ENCODE data around the gene ABCG1.

The ABCG1 gene

DNA sequence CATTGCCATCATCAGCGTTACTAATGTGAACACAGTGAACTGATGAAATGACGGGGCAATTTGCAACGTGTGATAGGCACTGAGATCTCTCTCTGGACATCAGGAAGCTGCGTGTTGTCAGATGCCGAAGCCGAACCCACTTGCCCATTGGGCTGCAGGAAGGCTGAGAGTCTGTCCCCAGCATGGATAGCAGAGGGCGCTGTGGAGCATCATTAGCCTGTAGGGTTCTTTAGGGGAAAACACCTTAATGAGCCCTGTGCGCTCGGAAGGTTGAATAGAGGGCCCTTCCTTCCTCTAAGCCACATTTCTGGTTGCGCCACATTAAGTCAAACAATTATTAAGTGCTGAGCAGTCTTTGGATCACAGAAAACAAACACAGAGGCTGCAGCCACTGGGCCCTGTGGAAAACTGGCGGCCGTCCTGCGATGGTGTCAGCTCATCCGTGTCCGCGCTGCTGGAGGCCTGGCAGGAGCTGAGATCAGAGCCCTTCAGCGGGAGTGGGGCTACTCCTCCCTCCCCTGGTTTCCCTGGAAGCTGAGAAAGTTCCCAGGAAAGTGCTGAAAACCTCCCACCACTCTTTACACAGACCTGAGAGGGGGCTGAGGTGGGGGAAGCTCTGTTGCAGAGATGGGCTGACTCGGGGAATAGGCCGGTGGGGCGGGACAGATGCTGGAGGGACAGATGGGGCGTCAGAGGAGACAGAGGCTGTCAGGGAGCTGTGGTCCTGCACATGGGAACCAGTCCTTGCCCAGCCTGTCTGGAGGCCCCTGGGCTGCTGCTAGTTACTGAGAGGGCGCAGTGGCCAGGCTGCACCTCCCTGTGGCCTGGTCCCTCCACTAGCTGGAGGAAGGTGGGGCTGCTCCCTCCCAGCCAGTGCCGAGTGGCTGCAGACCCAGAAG lies 119.1 kb downstream of the ABCG1 start:
- no peaks in the 10 kb centered on the region for H3K27me3 ChIP-seq (ENCODE audit: control insufficient read depth, insufficient read depth, low read length, poor library complexity, severe bottlenecking)
- H3K27ac ChIP-seq (ENCODE audit: insufficient read depth, low read depth, low read length, poor library complexity, severe bottlenecking), result peak overlapping the region; percentile 23
- peaks cover 6% of the 10 kb centered on the region for H3K4me1 ChIP-seq (ENCODE audit: control insufficient read depth, insufficient read depth, low read length)
- 61 to 67% methylated on average over 23 of the region's 23 CpGs for WGBS, 2 experiments
- no peak overlapping the region for H3K4me3 ChIP-seq (ENCODE audit: insufficient read depth, low read depth, low read length)
- H3K9me3 ChIP-seq (ENCODE audit: control insufficient read depth, low read length), result no peaks in the 10 kb centered on the region
- H3K36me3 ChIP-seq (ENCODE audit: control insufficient read depth, insufficient read depth, low read length), result no peaks in the 10 kb centered on the region

DNA sequence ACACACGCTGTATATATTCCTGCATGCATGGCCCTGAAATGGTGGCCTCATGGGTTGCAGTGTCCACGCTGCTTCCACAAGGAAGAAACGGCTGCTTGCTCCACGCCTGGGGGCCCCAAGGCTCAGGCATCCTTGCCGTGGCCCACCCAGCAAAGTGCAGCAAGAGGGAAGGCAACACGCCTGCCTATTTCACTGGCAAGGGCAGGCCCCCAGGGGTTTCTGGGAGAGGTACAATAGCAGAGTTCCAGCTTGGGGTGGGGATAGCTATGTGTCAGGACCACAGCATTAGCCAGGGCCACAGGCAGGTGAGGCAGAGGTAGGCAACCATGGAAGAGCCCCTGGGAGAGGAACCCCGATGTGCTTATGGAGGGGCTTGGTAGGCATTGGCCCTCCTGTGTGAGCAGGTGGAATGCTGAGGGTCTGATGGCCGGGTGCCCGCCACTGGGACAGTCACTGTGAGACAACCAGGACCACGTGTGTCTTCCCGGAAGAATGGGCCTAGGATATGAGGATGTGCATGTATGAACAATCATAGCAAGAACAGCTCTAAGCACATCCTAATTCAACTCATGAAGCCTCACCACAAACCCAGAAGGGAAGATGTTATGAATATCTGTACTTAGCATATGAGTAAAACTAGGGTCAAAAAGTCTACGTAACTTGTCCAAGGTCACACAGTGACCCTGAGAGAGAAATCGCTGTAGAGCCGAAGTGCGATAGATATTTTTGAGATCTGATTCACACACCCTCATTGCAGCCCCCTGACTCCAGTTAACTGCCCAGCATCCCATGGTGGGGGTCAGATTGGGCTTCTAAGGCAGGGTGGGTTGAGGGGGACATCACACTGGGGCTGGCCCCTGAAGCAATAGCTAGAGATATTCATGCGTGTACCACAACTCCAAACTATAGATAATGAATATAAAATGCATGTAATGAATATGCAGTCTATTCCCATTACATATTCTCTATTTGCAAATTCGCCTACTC lies 120.1 kb downstream of the ABCG1 start:
- Histone ChIP-seq H3K4me1 (ENCODE audit: control insufficient read depth, insufficient read depth, low read length) (peaks cover 6% of the 10 kb centered on the region), H3K36me3 (ENCODE audit: control insufficient read depth, insufficient read depth, low read length) (no peaks in the 10 kb centered on the region), H3K27me3 (ENCODE audit: control insufficient read depth, insufficient read depth, low read length, poor library complexity, severe bottlenecking) (no peaks in the 10 kb centered on the region), H3K27ac (ENCODE audit: insufficient read depth, low read depth, low read length, poor library complexity, severe bottlenecking) (no peak overlapping the region), H3K9me3 (ENCODE audit: control insufficient read depth, low read length) (no peaks in the 10 kb centered on the region), H3K4me3 (ENCODE audit: insufficient read depth, low read depth, low read length) (no peak overlapping the region)
- WGBS, 2 experiments, result 96% methylated on average over 16 of the region's 17 CpGs

DNA sequence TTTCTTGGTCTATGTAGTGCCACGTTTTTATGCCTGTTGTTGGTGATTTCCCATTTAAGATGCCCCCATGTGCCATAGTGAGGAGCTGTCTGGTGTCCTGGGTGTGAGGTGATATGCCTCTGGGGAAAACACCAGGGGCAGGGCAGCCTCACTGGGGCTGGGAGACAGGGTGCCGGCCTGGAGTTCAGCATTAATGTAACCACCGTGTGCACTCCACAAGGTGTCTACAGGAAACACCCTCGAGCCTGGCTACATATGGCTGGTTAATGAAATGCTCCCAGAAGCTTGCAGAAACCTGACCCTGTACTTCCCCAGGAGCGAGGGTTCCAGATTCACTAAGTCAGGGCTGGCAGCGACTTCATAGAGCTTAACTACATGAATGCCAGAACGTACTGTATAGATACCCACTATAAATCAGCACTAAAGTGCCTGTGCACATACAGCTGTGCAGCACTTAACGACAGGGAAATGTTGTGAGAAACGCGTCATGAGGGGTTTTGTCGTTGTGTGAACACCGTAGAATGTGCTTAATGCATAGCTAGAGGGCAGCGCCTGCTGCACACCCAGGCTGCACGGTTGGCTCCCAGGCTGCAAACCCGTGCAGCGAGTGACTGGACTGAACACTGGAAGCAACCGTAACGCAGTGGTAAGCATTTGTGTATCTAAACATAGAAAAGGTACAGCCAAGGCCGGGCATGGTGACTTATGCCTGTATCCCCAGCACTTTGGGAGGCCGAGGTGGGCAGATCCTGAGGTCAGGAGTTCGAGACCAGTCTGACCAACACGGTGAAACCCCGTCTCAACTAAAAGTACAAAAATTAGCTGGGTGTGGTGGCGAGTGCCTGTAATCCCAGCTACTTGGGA lies 121.5 kb downstream of the ABCG1 start:
- H3K4me3 ChIP-seq (ENCODE audit: insufficient read depth, low read depth, low read length), result no peak overlapping the region
- whole genome bisulfite sequencing, 2 experiments, result 91 to 95% methylated on average over 24 of the region's 24 CpGs
- no peaks in the 10 kb centered on the region for H3K27me3 ChIP-seq (ENCODE audit: control insufficient read depth, insufficient read depth, low read length, poor library complexity, severe bottlenecking)
- H3K36me3 ChIP-seq (ENCODE audit: control insufficient read depth, insufficient read depth, low read length), result no peaks in the 10 kb centered on the region
- H3K9me3 ChIP-seq (ENCODE audit: control insufficient read depth, low read length), result no peaks in the 10 kb centered on the region
- peaks cover 6% of the 10 kb centered on the region for H3K4me1 ChIP-seq (ENCODE audit: control insufficient read depth, insufficient read depth, low read length)
- H3K27ac ChIP-seq (ENCODE audit: insufficient read depth, low read depth, low read length, poor library complexity, severe bottlenecking), result no peak overlapping the region

DNA sequence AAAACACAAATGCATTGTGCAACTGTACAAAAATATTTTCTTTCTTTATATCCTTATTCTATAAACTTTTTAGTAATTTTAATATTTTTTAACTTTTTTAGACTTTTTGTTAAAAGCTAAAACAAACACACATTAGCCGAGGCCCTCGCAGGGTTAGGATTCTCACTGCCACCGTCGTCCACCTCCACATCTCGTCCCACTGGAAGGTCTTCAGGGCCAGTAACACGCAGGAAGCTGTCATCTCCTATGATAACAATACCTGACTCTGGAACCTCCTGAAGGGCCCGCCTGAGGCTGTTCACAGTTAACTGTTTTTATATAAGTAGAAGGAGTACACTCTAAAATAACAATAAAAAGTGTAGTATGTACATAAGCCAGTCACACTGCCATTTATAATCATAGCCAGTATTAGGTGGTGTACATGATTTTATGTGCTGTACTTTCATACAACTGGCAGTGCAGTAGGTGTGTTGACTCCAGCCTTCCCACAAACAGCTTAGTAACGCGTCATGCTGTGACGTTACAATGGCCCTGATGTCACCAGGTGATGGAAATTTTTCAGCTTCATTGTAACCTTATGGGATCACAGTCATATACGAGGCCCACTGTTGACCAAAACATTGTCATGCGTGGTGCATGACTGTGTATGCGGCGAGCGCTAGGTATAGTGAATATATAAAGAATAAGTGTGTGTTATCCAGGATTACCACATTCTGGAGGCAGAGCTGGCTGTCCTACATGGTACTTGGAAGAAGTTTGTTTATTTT lies 123.0 kb downstream of the ABCG1 start:
- Histone ChIP-seq H3K9me3 (ENCODE audit: control insufficient read depth, low read length) (no peaks in the 10 kb centered on the region), H3K27ac (ENCODE audit: insufficient read depth, low read depth, low read length, poor library complexity, severe bottlenecking) (no peak overlapping the region), H3K36me3 (ENCODE audit: control insufficient read depth, insufficient read depth, low read length) (no peaks in the 10 kb centered on the region), H3K27me3 (ENCODE audit: control insufficient read depth, insufficient read depth, low read length, poor library complexity, severe bottlenecking) (no peaks in the 10 kb centered on the region), H3K4me3 (ENCODE audit: insufficient read depth, low read depth, low read length) (no peak overlapping the region), H3K4me1 (ENCODE audit: control insufficient read depth, insufficient read depth, low read length) (no peaks in the 10 kb centered on the region)
- WGBS, 2 experiments, result 94 to 95% methylated on average over 14 to 15 of the region's 15 CpGs

- H3K27ac ChIP-seq (ENCODE audit: insufficient read depth, low read depth, low read length, poor library complexity, severe bottlenecking), result no peak overlapping the region
- no peaks in the 10 kb centered on the region for H3K27me3 ChIP-seq (ENCODE audit: control insufficient read depth, insufficient read depth, low read length, poor library complexity, severe bottlenecking)
- WGBS, 2 experiments, result 76 to 77% methylated on average over 10 of the region's 10 CpGs
- no peaks in the 10 kb centered on the region for H3K36me3 ChIP-seq (ENCODE audit: control insufficient read depth, insufficient read depth, low read length)
- no peaks in the 10 kb centered on the region for H3K9me3 ChIP-seq (ENCODE audit: control insufficient read depth, low read length)
- H3K4me1 ChIP-seq (ENCODE audit: control insufficient read depth, insufficient read depth, low read length), result no peaks in the 10 kb centered on the region
- H3K4me3 ChIP-seq (ENCODE audit: insufficient read depth, low read depth, low read length), result no peak overlapping the region
Observed at GRCh38 chr21:42343101-42343500, 124.2 kb downstream of the ABCG1 start.

- Histone ChIP-seq H3K4me1 (ENCODE audit: control insufficient read depth, insufficient read depth, low read length) (no peaks in the 10 kb centered on the region), H3K9me3 (ENCODE audit: control insufficient read depth, low read length) (no peaks in the 10 kb centered on the region), H3K27me3 (ENCODE audit: control insufficient read depth, insufficient read depth, low read length, poor library complexity, severe bottlenecking) (no peaks in the 10 kb centered on the region), H3K36me3 (ENCODE audit: control insufficient read depth, insufficient read depth, low read length) (no peaks in the 10 kb centered on the region), H3K4me3 (ENCODE audit: insufficient read depth, low read depth, low read length) (no peak overlapping the region), H3K27ac (ENCODE audit: insufficient read depth, low read depth, low read length, poor library complexity, severe bottlenecking) (no peak overlapping the region)
- WGBS, 2 experiments, result 94 to 97% methylated on average over 6 of the region's 6 CpGs
Observed at GRCh38 chr21:42343556-42343955, 124.6 kb downstream of the ABCG1 start.

DNA sequence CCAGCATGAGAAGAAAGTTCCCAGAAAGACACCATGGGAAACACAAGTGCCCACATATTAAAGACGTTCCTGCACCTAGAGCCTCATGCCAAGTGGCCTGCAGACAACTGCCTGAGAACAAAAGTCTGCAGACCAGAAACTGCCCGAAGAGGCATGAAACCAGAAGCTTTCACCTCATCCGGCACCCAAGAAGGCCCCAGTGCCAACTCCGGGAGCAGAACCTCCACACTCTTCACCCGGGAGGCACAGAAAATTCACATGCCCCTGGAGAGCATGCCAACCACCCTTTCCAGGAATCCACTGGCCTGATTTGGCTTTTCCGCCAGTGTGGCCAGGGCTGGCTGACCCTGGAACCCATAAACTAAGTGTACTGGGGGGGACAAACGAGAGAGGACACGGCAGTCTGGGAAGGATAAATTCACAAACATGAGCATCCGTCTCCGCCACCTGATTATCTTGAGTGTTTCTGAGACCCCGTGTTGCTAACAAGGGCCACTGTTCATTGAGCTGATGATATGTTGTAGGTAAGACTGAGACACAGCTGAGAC lies 125.1 kb downstream of the ABCG1 start:
- WGBS, 2 experiments, result 95% methylated on average over 11 of the region's 11 CpGs
- no peak overlapping the region for H3K27ac ChIP-seq (ENCODE audit: insufficient read depth, low read depth, low read length, poor library complexity, severe bottlenecking)
- H3K9me3 ChIP-seq (ENCODE audit: control insufficient read depth, low read length), result no peaks in the 10 kb centered on the region
- no peaks in the 10 kb centered on the region for H3K36me3 ChIP-seq (ENCODE audit: control insufficient read depth, insufficient read depth, low read length)
- H3K27me3 ChIP-seq (ENCODE audit: control insufficient read depth, insufficient read depth, low read length, poor library complexity, severe bottlenecking), result no peaks in the 10 kb centered on the region
- H3K4me3 ChIP-seq (ENCODE audit: insufficient read depth, low read depth, low read length), result no peak overlapping the region
- no peaks in the 10 kb centered on the region for H3K4me1 ChIP-seq (ENCODE audit: control insufficient read depth, insufficient read depth, low read length)

DNA sequence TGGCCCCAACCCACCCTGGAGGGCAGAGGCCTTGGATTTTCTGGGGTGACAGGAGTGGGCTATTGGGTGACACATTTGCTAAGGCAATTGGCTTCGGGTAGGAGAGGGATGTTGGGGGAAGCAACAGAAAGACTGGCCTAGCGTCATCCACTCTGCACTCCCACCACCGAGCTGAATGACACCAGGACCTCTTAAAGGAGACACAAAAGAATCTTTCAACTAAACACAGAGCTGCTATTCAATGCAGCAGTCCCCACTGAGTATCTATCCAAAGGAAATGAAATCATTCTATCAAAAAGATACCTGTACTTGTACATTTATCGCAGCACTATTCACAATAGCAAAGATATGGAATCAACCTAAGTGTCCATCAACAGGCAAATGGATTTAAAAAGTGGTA lies 125.7 kb downstream of the ABCG1 start:
- 81 to 85% methylated on average over 4 of the region's 4 CpGs for WGBS, 2 experiments
- Histone ChIP-seq H3K4me3 (ENCODE audit: insufficient read depth, low read depth, low read length) (no peak overlapping the region), H3K4me1 (ENCODE audit: control insufficient read depth, insufficient read depth, low read length) (no peaks in the 10 kb centered on the region), H3K9me3 (ENCODE audit: control insufficient read depth, low read length) (no peaks in the 10 kb centered on the region), H3K36me3 (ENCODE audit: control insufficient read depth, insufficient read depth, low read length) (no peaks in the 10 kb centered on the region), H3K27ac (ENCODE audit: insufficient read depth, low read depth, low read length, poor library complexity, severe bottlenecking) (no peak overlapping the region), H3K27me3 (ENCODE audit: control insufficient read depth, insufficient read depth, low read length, poor library complexity, severe bottlenecking) (no peaks in the 10 kb centered on the region)

- Histone ChIP-seq H3K4me1 (ENCODE audit: control insufficient read depth, insufficient read depth, low read length) (no peaks in the 10 kb centered on the region), H3K4me3 (ENCODE audit: insufficient read depth, low read depth, low read length) (no peak overlapping the region), H3K9me3 (ENCODE audit: control insufficient read depth, low read length) (no peaks in the 10 kb centered on the region), H3K27ac (ENCODE audit: insufficient read depth, low read depth, low read length, poor library complexity, severe bottlenecking) (no peak overlapping the region), H3K36me3 (ENCODE audit: control insufficient read depth, insufficient read depth, low read length) (no peaks in the 10 kb centered on the region), H3K27me3 (ENCODE audit: control insufficient read depth, insufficient read depth, low read length, poor library complexity, severe bottlenecking) (no peaks in the 10 kb centered on the region)
- 93 to 97% methylated on average over 9 of the region's 9 CpGs for WGBS, 2 experiments
Observed at GRCh38 chr21:42346441-42346840, 127.5 kb downstream of the ABCG1 start.
